Activated T-helper 9 cell treated with anti-CD3 and anti-CD28 coated beads, Interleukin-2, amount 50 U/mL, for 16 hours (primary cell): ENCODE data around the gene OOSP2.

Experiments used
- DNase-seq: peaks from one replicate; pipeline ENCODE4 v3.0.0-alpha.2; 2020; ENCODE audit warnings: low read depth

OOSP2 gene

GRCh38 chr11:60078745-60079144 is 38.5 kb downstream of the OOSP2 start:
- no peak for DNase-seq

- DNase-seq: no peak
Measured at GRCh38 chr11:60080535-60080934, 40.3 kb downstream of the OOSP2 start.

GRCh38 chr11:60084631-60085273 is 44.5 kb downstream of the OOSP2 start:
- no peak for DNase-seq

DNA sequence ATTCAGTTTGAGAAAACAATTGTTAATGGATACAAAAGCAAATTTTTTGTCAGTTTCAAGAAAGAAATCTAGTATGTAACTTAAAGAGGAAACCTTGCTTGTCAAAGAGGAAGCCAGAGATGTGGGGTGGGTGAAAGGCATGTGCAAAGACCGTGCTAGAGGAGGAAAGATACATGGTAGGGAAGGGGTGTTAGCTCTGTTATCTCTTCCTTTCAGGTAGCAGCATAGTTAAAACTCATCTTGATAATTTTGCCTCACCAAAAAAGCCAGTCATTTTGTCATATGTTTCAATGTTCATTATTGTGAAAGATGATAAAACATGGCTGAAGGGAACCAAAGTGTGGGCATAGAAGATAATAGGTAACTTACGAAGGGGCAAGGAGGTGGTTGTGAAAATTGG is 45.7 kb downstream of the OOSP2 start:
- DNase-seq: no peak

DNA sequence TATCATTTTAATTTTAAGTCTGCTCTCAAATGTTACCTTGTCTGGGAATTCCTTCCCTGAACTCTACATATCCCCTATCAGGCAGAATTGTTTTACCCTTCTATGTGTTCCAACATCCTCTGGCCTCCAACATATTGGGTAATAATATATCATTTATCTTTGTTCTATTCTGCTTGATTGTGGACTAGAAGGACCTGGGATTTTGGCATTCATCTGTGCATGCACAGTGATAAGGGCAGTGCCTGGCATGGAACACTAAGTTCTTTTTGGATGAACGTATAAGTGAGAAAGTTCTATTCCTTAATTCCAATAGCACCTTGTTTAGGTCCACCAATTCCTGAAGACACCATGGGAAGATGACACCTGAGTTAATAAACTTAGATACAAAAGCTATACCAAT is 47.0 kb downstream of the OOSP2 start:
- no peak for DNase-seq

DNA sequence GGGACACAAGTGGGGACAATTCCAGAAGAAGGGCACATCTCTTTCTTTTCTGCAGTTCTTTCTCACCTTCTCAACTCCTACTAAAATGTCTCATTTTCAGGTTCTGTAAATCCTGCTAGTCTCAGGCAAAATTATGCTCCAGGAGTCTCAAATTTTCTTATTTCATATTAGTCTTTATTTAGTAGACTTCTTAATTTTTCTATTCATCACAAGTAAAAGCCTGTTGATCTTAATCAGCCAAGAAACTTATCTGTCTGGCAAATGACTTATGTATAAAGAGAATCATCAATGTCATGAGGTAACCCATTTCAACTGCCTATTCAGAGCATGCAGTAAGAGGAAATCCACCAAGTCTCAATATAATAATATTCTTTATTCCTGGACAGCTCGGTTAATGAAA is 48.2 kb downstream of the OOSP2 start, which contains the start of gene MS4A2:
TSS of gene MS4A2 (plus strand) at position 301 of the 400 bp plus-strand sequence. CDS start 102 bp downstream, outside the sequence.
- no peak for DNase-seq

DNA sequence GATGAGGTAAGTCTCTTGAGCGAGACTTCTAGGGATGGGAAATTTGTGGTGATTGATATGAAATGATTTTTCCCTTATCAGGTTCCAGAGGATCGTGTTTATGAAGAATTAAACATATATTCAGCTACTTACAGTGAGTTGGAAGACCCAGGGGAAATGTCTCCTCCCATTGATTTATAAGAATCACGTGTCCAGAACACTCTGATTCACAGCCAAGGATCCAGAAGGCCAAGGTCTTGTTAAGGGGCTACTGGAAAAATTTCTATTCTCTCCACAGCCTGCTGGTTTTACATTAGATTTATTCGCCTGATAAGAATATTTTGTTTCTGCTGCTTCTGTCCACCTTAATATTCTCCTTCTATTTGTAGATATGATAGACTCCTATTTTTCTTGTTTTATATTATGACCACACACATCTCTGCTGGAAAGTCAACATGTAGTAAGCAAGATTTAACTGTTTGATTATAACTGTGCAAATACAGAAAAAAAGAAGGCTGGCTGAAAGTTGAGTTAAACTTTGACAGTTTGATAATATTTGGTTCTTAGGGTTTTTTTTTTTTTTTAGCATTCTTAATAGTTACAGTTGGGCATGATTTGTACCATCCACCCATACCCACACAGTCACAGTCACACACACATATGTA is 55.4 kb downstream of the OOSP2 start:
- DNase-seq: no peak

DNA sequence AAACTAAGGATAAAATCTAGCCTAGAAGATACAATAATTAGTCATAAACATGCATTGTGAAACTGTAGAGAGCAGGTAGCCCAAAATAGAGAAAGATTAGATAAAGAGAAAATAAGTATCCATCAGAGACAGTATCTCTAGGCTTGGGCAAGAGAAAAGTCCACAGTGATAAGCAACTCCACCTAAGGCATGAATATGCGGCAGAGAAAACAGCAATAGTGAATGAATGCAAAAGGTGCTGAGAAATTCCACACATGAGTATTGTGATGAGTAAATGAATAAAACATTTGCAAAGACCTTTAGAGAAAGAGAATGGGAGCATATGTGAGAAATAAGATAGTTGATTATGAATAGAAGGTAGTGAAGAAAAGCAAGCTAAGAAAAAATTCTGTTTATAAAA is 57.0 kb downstream of the OOSP2 start:
- no peak for DNase-seq
